GM21619 (cell line): ENCODE data around the gene ANKS6.

Source experiments
- ATAC-seq: cut with Tn5 transposase; IDR thresholded peaks from one replicate; pipeline ENCODE4 v1.9.1; 2021; ENCODE audit not compliant: unreplicated experiment

ANKS6 gene

DNA sequence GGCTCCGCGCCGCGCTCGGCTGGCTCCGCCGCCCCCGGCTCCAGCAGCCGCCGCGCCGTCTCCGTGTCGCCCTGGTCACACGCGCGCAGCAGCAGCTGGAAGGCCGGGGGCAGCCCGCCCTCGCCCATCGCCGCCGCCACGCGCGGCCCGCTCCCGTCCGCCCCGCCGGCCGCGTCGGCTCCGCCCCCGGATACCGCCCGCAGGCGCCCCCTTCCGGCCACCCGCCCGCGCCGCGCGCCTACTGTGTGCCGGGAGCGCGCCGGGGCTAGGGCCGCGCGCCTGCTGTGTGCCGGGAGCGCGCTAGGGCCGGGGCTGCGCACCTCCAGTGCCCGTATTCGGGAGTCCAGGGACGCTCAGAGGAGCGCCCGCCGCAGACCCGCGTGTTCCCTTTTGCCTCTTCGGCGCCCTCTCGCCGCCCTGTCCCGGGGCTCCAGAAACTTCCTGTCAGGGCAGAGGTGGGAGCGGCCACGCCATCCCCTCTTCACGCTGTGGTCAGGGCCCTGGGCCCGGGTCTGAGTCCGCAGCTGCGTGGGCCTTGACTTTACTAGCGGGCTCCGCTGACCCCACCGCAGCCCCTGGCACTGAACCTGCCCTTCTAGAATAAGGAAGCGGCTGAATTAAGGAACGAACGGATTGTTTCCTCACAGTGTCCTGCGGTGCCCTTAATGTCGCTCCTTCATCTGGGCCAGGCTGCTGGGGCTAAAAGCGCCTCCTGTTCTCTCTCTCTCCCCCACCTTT, at the start of gene ANKS6:
Gene ANKS6 (minus strand): TSS at position 192 of the 738 bp plus-strand sequence. CDS start 64 bp downstream, at position 128.
- ATAC-seq, result peak; percentile 90

DNA sequence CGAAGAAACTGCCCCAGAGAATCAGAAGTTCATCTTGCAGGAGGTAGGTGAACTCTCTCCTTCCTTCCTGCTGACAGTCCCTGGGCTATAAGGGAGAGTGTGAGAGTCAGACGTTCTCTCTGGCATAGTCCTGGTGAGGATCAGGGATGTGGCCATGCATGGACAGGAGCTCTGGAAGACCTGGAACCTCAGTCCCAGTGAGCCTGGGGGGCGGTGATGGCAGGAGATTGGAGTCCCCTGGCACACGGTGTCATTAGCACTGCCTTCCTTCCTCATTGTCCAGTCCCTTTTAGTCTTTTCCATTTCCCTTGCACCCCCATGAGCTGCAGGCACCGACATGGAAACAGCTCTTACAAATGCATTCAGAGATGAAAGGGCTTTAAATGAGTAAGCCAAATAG, 49.7 kb upstream of the ANKS6 start:
- no peak for ATAC-seq

DNA sequence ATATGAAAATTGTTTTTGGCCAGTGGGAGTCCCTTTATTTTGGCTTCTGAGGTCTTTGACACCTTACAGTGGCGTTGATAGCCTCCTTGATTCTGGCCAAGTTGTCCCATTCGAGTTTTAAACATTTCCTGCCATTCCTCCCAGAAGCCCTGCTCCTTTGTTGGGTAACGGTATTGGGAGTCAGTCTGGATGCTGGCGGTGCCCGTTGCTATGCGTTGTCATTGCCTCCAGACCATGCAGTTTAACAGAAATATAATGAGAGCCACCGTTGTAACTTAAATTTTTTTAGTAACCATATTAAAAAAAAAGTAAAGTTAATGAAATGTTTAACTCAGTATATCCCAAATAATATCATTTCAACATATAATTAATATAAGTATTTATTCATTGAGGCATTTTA, 46.2 kb upstream of the ANKS6 start:
- ATAC-seq, result no peak

DNA sequence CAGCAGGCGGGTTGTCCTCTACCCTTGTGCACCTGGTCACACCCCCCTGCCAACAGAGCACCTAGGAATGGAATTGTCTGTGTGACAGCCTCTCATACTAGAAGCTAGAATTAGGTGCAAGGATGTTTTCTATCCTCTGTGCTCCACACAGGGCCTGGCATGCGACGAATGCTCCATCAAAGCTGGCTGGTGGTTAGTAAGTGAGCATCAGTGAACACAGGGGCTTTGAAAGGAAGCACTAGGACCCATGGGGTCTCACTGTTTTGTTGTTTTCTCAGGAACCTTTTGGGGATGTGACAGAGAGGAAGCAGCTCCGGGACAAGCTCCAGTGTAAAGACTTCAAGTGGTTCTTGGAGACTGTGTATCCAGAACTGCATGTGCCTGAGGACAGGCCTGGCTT, 43.4 kb upstream of the ANKS6 start:
- ATAC-seq, result no peak

DNA sequence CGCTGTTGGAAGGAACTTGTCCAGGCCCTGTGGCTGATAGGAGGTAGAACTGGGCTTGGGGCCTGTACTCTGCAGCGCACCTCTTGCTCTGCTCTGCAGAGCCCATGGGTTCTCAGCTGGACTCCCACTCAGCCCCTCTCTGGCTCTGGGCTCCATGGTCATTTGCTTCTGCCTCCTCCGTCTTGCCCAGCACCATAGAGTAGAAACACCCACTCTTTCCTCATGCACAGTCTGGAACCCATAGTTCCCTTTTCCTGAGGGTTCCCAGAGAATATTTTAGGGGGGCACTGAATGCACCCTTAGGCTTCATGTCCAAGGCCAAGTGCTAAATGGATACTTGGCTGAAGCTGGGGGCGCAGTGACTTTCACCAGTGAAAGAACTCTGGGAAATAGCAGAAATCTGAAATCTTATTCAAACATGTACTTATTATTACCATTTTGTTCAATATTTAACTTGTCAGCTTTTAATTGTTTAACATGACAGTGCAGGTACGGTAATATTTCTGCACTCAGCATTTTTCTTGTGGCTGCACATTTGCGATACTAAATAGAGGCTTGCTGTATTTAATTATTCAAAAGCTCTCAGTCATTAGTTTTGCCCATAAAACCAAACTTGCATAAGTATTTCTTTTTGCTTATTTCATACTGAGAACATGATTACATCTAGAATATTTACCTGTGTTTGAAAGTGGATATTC, 42.7 kb upstream of the ANKS6 start:
- no peak for ATAC-seq

DNA sequence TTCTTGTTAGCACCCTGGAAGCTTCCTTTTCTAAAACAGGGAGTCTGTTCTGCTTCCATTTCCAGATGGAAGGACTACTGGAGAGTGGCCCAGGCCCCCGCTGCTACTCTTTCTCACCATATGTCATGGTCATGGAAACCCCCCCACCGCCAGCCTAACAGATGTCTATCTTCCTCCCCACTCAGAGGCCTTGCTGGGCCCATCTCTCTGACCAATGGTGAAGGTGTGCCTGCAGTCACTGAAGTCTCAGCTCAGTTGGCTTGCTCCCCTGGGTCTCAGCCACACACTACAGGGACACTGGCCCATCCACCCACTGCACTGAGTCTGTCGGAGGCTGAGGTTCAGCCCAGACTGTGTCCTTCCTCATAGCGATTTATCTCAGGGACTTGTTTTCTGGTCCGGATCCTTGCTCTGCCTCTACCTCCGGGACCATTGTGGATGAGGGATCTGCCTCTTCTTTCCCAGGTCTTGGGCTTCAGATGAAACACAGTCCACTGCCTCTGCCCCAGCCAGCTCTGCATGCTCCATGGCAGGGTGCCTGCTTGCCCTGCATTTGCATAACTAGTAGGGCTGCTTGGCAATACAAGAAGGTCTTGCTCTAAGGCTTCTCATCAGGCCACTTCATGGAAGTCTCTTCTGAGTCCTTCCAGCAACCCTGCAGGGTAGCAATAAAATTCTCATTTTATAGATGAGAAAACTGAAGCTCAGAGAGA, 42.0 kb upstream of the ANKS6 start:
- ATAC-seq, result no peak

DNA sequence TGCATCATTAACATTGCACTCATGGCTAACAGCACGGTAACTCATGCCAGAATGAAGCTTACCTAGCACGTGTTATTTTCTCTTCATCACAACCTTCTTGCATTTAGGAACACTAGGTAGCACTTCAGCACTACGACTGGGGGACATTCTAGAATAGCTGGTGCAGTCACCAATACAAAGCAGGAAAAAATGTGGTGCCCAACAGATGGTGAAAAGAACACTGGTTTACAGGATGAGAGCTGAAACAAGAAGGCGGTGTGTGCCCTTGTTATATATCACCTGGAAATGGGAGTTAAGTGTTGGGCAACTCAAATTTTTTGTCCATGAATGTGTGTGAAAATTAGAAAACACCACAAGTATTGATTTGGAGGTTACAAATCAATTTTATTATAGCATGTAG, 41.2 kb upstream of the ANKS6 start:
- no peak for ATAC-seq

DNA sequence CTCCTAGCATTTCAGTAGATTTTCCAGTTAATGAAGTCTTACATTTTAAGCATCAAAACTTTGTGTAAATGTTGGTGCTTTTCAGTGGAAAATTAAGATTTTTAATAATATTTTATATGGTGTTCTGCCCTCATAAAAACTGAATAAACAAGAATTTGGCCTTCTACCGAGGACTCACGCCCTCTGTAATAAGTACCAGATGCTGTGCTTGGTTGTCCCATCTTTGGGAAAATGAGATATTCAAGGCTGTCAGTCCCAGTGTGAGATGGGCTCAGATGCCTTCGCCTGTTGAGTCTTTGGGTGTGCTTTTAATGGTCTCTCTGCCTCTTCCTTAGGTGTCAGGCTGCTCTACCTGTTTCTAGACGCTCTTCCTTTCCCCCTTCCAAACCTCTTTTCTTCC, 39.9 kb upstream of the ANKS6 start:
- no peak for ATAC-seq

DNA sequence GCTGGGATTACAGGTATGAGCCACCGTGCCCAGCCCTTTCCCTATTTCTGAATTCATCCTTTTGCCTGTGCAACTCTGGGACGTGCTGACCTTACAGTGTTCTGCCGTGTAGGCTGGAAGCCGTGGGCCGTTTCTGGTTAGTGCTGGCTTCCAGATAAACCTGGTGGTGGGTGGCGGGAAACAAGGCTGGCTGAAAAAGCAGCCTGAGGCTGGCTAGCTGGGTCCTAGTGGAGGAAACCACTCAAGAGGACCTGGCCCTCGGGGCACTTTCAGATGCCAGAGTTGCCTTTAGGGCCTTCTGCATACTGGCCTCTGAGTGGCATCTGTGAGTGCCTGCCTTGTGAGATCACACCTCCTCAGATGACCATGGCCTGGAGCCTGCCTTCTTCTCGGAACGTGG, 38.0 kb upstream of the ANKS6 start:
- no peak for ATAC-seq

DNA sequence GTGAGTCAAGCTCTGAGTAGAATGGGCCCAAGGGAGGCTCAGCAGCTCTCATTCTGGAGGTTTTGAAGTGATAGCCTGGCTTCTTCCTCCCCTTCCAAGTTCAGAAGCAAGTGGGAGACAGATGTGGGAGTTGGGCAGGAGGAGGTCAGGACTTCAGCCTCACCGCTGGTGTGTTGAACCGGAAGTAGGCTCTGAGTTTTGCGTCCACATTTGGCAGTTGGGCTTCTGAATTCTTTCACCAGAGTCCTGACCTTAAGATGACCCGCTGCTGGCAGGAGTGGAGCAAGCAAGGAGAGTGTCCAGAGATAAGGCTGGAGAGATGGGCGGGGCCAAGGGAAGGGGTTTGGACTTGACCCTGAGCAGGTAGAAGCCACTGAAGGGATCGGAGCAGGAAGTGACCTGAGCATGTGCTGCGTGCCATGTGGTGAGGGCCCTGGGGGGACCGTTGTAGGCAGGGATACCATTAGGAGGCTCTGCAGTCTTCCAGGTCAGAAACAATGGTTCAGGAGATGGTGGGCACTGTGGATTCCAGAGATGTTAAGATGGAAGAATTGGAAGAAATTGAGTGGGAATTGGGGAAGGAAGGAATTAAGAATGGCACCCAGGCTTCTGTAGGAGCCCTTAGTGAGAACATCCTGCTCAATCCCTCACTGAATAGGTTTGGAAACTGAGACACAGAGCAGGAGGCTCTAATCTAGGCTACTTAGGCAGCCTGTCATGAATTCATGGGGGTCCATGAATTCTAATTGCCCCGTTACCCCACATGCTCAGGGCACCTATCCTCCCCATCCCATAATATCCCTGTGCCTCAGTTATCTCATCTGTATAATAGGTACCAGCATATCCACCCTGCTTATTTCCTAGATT, 37.0 kb upstream of the ANKS6 start:
- no peak for ATAC-seq

DNA sequence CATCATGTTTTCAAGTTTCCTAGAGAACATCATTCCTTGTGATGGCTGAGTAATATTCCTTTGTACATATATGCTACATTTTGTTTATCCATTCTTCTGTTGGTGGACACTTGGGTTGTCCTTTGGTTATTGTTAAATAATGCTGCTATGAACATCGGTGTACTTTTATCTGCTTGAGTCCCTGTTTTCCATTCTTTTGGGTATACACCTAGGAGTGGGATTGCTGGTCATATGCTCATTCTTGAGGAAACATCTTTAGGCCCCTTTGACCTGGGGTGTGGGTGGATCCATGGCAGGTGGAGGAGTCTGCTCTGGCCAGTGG, 36.4 kb upstream of the ANKS6 start:
- no peak for ATAC-seq

DNA sequence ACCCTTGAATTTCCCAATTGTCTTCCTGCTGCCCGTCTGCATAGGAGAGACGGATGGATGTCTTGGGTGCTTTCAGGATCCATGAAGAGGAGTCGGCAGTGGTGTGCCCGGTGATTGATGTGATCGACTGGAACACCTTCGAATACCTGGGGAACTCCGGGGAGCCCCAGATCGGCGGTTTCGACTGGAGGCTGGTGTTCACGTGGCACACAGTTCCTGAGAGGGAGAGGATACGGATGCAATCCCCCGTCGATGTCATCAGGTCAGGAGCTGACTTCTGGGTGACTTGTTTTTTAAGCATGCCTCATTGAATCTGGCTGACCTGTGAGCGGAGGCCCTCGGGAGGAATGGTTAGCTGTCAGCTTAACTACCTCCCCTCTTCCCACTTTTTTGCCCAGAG, 35.3 kb upstream of the ANKS6 start:
- ATAC-seq, result no peak

DNA sequence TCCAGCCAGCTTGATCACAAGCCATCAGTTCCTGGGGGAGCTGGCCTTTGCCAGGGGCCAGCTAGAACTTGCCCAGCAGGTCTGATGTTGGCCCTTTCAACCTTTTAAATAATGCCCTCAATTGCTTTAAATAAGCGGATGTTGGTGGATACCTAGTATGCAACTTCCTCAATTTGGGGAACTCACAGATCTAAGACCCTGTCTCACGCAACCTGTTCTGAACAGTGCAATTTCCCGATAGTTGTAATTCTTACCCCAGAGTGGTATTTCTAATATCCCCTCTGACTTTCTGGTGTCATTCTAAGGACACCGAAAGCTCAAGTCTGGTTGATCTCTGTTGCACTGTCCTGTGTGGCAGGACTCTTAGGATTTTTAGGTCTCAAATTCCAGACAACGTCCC, 34.2 kb upstream of the ANKS6 start:
- ATAC-seq, result no peak

DNA sequence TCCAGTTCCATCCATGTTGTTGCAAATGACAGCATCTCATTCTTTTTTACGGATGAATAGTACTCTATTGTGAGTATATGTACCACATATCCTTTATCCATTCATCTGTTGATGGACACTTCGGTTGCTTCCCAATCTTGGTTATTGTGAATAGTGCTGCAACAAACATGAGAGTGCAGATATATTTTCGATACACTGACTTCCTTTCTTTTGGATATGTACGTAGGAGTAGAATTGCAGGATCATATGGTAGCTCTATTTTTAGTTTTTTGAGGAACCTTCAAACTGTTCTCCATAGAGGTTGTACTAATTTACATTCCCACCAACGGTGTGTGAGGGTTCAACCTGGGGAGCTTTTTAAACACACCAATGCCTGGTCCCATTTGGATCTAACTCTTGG, 33.4 kb upstream of the ANKS6 start:
- no peak for ATAC-seq

DNA sequence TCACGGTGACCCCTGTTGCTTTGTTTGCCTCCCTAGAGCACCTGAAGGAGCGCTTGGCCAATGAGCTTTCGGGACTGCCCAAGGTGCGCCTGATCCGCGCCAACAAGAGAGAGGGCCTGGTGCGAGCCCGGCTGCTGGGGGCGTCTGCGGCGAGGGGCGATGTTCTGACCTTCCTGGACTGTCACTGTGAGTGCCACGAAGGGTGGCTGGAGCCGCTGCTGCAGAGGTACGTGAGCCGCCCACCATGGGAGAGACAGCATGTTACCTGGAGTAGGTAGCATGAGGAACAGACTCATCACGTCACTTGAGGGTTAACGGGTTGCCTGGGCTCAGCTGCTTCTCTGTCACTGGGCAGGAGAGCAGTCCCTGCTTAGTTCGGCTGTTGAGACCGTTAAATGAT, 30.4 kb upstream of the ANKS6 start:
- ATAC-seq, result no peak

DNA sequence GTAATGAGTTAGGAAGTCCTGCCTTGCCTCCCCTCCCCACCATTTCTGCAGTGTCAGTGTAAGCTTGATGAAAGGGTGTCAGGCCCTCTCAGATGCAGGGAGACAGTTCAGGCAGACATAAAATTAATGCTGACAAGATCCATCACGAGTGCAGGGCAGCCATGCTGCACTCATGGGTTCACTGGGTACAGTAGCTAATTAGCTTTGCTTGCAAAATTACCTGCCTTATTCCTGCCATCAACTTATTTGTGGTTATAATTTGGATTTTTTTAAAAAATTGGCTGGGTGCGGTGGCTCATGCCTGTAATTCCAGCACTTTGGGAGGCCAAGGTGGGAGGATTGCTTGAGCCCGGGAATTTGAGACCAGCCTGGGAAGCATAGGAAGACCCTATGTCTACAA, 29.1 kb upstream of the ANKS6 start:
- ATAC-seq, result no peak

DNA sequence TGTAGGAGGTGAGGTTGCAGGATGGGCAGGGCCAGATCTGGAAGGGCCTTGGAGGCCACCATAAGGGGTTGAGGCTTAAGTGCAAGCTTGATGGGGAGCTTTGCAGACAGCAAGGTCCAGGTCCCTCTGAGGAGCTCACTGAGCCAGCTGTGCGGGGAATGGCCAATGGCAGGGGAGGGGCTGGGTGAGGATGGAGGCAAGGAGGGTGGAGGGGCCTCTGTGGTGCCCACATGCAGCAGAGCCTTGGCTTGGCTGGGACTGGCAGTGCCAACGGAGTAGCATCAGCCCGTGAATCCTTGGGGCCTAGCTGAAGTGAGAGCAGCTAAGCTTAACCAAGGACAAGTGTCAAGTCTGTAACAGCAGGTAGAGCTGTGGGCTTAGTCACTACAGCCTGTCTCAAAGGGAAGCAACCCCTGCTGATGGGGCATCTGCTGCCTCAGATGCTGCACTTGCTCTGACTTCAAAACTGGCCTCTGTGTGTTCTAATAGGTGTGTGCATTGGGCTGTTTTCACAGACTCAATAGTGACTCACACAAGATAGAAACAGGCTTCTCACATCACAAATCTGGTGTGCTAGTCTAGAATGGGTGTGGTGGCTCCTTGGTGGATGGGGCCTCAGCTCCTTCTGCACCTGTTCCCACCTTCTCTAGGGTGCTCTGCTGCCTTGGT, 27.4 kb upstream of the ANKS6 start:
- ATAC-seq, result no peak

DNA sequence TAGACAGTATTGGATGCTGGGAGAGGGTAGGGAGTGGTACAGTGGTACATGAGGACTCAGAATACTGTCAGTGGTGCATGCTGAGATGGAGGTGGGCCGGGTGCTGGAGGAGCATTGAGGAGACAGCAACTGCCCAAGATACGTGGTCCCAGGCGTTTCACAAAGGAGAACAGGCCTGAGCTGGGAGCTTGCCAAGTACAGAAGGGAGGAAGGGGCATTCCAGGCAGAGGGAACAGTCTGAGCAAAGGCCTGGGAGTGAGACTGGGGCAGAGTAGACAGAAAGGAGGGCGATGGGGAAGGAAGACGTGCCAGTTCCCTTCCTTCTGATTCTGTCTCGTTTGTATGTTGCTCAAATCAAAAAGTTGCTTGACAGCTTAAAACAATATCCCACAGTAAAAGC, 26.3 kb upstream of the ANKS6 start:
- no peak for ATAC-seq

DNA sequence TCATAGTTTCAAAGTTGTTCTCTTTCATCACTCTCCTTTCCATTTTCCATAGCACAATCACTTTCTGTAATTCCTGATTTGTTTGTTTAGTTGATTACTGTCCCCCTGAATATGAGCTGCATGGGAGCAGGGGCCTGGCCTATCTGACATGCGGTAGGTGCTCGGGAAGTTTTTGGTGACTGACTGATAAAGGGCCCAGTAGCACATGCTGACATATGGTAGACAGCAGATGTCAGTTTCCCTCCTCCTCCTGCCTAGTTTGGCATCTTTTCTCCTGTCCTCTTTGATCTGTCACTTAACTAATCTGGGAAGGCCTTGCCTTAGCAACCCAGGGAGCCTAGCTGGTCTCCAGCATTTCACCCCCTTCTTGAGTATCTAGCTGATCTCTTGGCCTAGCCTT, 25.5 kb upstream of the ANKS6 start:
- no peak for ATAC-seq

DNA sequence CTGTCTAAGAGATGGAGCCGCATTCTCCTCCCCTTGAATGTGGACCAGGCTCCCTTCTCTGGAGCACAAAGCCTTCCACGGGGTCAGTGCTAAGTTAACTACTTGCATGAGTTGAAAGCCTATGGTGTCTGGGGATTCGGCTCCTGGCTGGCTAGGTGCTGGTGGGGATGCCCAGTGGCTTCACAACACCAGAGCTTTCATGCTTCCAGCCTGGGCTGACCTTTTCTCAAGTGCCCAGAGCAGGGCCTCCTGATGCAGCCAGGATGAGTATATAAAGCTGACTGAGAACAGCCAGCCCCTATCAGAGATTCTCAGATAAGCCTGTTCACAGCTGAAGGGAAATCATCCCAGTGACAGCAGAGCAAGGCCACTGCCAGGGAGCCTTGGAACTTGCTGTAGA, 22.9 kb upstream of the ANKS6 start:
- ATAC-seq, result no peak

DNA sequence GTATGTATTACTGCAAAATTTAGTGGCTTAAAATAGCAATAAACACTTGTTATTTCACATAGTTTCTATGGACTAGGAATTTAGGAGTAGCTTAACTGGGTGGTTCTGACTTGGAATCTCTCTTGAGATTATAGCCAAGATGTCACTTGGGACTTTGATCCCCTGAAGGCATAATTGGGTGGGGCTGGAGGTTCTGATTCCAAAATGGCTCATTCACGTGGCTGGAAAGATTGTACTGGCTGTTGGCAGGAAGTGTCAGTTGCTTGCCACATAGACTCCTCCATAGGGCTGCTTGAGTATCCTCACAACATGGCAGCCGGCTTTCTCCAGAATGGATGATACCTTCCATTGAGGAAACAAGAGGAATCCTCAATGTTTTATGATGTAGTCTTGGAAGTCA, 22.4 kb upstream of the ANKS6 start:
- ATAC-seq, result no peak
